ENCODE results near the gene GLB1L. TPM values are rescaled to one million over a fixed set of nuclear protein-coding genes. Genes with fewer than 3 reads are reported as not detected.
A peak's percentile ranks its signal among the peaks of the same experiment; 100 is the strongest.

The GLB1L gene
- total RNA-seq (1 to 10 TPM; 1.6 to 5.2 (median 2.6) TPM), polyA plus RNA-seq (1 to 10 TPM; 1.5 to 2.1 TPM)
- long read RNA-seq, donor 1, partial matches to known transcripts: 0 of 2 reads
- long read RNA-seq, donor 1, other reads (novel, unspliced or antisense): 0 of 2 reads
- long read RNA-seq, donor 2, partial matches to known transcripts: 2 of 3 reads
- long read RNA-seq, donor 2, other reads (novel, unspliced or antisense): 0 of 3 reads
- long read RNA-seq, donor 3, partial matches to known transcripts: 2 of 3 reads
- long read RNA-seq, donor 3, other reads (novel, unspliced or antisense): 1 of 3 reads

DNA sequence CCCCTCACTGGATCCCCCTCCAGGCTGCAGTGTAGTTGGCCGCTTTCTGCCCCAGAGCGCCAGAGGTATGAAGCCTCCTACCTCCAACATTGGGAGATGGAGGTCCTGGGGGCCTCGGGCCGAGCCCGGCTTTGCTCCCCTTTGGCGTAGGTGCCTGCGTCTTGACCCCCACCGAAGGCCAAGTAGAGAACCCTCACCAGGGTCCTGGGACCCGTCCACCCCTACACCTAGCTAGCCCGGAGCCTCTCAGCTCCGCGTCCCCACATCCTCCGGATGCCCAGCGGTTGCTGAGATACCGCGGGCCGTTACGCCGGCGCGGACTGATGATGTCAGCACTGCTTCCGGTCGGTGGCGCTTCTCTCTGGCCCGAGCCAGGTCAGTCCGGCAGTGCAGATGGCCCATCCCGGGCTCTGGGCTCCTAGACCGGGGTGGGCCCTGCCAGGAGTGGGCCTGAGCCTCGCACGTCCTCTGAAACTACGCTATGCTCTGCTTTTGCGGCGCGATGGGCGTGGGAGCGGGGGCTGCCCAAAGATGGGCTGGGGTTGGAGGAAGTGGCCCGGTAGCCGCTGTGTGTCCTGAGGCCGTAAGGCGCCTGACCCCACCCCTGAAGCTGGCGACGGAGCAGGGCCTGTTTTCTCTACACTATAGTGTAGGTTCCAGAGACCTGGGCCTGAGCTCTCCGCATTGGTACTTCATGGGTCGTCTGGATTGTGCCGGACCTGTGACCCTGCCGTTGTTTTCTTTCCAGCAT, at the start of gene GLB1L, which contains the start of gene STK16:
GLB1L (minus strand) TSS at position 297 of the 751 bp plus-strand sequence. CDS start 1,871 bp downstream, outside the sequence.
STK16 (plus strand) TSS at position 332 of the 751 bp plus-strand sequence. CDS start 521 bp downstream, outside the sequence.
- Histone ChIP-seq H3K27ac (peak within 1 kb of the TSS; percentile 49 to 99 (median 95)), H3K36me3 (peaks cover 0 to 30% (median 3%) of the 10 kb centered on the region in 9 donors), H3K4me3 (peak within 1 kb of the TSS; percentile 74 to 96 (median 85)), H3K9me3 (no peaks in the 10 kb centered on the region), H3K4me1 (peaks cover 24 to 56% (median 43%) of the 10 kb centered on the region in 9 donors), H3K27me3 (no peaks in the 10 kb centered on the region)
- TF ChIP-seq, protein P1, sequence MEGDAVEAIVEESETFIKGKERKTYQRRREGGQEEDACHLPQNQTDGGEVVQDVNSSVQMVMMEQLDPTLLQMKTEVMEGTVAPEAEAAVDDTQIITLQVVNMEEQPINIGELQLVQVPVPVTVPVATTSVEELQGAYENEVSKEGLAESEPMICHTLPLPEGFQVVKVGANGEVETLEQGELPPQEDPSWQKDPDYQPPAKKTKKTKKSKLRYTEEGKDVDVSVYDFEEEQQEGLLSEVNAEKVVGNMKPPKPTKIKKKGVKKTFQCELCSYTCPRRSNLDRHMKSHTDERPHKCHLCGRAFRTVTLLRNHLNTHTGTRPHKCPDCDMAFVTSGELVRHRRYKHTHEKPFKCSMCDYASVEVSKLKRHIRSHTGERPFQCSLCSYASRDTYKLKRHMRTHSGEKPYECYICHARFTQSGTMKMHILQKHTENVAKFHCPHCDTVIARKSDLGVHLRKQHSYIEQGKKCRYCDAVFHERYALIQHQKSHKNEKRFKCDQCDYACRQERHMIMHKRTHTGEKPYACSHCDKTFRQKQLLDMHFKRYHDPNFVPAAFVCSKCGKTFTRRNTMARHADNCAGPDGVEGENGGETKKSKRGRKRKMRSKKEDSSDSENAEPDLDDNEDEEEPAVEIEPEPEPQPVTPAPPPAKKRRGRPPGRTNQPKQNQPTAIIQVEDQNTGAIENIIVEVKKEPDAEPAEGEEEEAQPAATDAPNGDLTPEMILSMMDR (IDR thresholded peaks at IDR 0.05): no peak
- intact Hi-C loops (cut with DNase I): loop anchor here in 1 of 10 donors (2.0 kb wide), 1 partner anchor 49 kb away; no protein-coding TSS in a partner anchor
- DNase-seq: peak; percentile 95
- ATAC-seq: peak; percentile 94 to 97 (median 96)
- 0 to 1% methylated on average over 46 of the region's 46 CpGs for WGBS, 2 donors

- H3K4me1 ChIP-seq: peaks cover 3 to 24% (median 12%) of the 10 kb centered on the region in 9 donors
- TF ChIP-seq, protein P1 (IDR thresholded peaks at IDR 0.05): peak; percentile 99 to 100 (median 99)
Measured at GRCh38 chr2:219294356-219295351, 49.4 kb upstream of the GLB1L start.

DNA sequence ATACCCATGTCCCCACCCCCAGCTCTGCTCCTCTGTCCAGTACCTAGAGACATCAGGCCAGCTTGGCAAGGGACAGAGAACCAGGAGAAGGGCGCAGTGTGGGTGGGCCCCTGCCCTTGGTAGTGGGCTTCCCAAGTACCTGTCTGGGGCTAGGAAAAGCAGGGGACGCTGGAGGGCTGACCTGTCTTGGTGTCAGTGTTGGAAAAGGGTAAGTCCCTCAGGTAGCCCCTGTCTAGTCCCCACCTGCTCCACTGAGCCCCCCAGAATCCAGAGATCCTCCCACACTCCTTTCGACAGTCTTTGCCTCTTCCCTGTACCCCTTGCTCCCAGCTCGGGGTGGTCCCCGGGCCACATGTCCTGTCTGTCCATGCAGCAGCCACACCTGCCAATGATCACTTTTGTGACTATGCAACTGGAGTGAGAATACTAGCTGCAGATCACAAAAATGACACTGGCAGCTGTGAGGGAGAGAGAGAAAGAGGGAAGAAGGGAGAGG, 48.5 kb upstream of the GLB1L start:
- H3K27ac ChIP-seq: peak overlapping the region in 5 of 10 donors; percentile 70 to 90 (median 83)
- ATAC-seq (no peak), DNase-seq (no peak)
- H3K4me1 ChIP-seq: peaks cover 3 to 28% (median 12%) of the 10 kb centered on the region in 9 donors
- H3K4me3 ChIP-seq: peak overlapping the region in 1 of 10 donors; percentile 60
- 84 to 92% methylated on average over 5 of the region's 5 CpGs for WGBS, 2 donors
- no peaks in the 10 kb centered on the region for H3K36me3 ChIP-seq
- intact Hi-C loops (cut with DNase I): loop anchor here in 8 of 10 donors (1.0 to 10.0 kb wide), 12 partner anchors 14 to 239 kb away; partner anchors contain the start of genes CNPPD1 (in 3 of the 8), RETREG2 (in 3 of the 8), DNAJB2 (in 2 of the 8) and NHEJ1 (in 2 of the 8)
- TF ChIP-seq, protein P1 (IDR thresholded peaks at IDR 0.05): no peak
- peaks cover 0 to 5% (median 0%) of the 10 kb centered on the region in 7 donors for H3K27me3 ChIP-seq
- no peaks in the 10 kb centered on the region for H3K9me3 ChIP-seq

More at GRCh38 chr2:219294356-219295351, 49.4 kb upstream of the GLB1L start:
- Histone ChIP-seq H3K4me3 (peak overlapping the region; percentile 43 to 67 (median 62)), H3K36me3 (no peaks in the 10 kb centered on the region), H3K9me3 (no peaks in the 10 kb centered on the region), H3K27me3 (peaks cover 0 to 13% (median 8%) of the 10 kb centered on the region in 7 donors), H3K27ac (peak overlapping the region; percentile 8 to 90 (median 82))
- ATAC-seq (peak; percentile 86 to 92 (median 89)), DNase-seq (peak; percentile 81 to 90)
- WGBS, 2 donors: 6 to 8% methylated on average over 59 to 67 of the region's 67 CpGs
- intact Hi-C loops (cut with DNase I): loop anchor here (1.0 to 10.0 kb wide), 16 partner anchors 15 to 240 kb away; partner anchors contain the start of genes NHEJ1 (in 4 of the 10), CNPPD1 (in 3 of the 10), DNAJB2 (in 3 of the 10) and RETREG2 (in 3 of the 10)

Data from heart right ventricle (tissue), 16 donors.